Measurements from ENCODE around the gene KRTAP10-7. TPM values are rescaled to one million over a fixed set of nuclear protein-coding genes. Genes with fewer than 3 reads are reported as not detected.

The KRTAP10-7 gene
- total RNA-seq, 1 donor from 2014 or later: not detected

DNA sequence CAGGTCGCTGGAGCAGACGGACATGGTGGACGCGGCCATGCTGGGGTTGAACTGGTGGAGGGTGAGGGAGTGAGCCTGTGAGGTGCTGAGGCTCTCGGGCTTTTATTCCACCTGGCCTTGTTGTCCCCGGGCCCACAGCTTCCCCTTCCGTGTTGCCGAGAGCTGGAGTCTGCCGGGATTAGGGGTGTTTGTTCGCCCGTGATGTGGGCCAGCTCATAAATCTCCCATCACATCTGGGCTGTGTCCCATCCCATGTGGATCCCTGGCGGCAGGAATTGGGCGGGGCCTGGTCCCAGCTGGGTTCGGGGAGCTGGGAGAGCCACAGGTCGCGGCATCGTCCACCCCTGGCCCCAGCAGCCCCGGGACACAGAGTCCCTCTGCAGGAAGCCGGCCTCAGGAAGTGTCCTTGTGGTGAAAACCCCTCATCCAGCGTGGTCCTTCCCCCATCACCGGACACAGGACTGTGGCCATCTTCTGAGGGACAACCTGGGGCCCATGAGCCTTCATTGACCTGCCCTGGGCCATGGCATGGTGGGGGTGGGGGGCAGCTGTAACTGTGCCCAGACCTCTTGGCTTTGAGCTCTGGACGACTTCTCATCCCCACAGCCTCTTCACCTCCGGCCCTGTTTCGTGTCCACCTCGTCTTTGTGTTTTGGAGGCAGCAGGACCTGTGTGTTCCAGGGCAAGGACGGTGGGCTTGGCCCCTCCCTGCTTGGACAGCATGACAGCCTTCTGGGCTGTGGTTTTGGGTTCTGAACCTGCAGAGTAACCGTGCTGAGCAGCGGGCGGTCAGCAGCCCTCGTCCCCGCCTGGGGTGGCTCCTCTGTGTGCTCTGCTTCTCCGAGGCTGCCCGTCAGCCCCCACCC lies 7.7 kb upstream of the KRTAP10-7 start, which contains the start of gene KRTAP10-6:
Gene KRTAP10-6, minus strand, starts transcription at position 60 of the 866 bp plus-strand sequence. Its CDS starts 21 bp downstream, at position 39.
- intact Hi-C loops (cut with DNase I): no loop called here
- ATAC-seq: peak in 1 of 2 donors; percentile 28
- Histone ChIP-seq H3K9me3 (no peaks in the 10 kb centered on the region), H3K27me3 (ENCODE audit: low read depth) (peaks cover 17% of the 10 kb centered on the region), H3K4me1 (no peaks in the 10 kb centered on the region), H3K4me3 (no peak within 1 kb of the TSS), H3K27ac (no peak within 1 kb of the TSS), H3K36me3 (no peaks in the 10 kb centered on the region)
- TF ChIP-seq, protein P1, sequence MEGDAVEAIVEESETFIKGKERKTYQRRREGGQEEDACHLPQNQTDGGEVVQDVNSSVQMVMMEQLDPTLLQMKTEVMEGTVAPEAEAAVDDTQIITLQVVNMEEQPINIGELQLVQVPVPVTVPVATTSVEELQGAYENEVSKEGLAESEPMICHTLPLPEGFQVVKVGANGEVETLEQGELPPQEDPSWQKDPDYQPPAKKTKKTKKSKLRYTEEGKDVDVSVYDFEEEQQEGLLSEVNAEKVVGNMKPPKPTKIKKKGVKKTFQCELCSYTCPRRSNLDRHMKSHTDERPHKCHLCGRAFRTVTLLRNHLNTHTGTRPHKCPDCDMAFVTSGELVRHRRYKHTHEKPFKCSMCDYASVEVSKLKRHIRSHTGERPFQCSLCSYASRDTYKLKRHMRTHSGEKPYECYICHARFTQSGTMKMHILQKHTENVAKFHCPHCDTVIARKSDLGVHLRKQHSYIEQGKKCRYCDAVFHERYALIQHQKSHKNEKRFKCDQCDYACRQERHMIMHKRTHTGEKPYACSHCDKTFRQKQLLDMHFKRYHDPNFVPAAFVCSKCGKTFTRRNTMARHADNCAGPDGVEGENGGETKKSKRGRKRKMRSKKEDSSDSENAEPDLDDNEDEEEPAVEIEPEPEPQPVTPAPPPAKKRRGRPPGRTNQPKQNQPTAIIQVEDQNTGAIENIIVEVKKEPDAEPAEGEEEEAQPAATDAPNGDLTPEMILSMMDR (IDR thresholded peaks at IDR 0.05): no peak
- no peak for DNase-seq

DNA sequence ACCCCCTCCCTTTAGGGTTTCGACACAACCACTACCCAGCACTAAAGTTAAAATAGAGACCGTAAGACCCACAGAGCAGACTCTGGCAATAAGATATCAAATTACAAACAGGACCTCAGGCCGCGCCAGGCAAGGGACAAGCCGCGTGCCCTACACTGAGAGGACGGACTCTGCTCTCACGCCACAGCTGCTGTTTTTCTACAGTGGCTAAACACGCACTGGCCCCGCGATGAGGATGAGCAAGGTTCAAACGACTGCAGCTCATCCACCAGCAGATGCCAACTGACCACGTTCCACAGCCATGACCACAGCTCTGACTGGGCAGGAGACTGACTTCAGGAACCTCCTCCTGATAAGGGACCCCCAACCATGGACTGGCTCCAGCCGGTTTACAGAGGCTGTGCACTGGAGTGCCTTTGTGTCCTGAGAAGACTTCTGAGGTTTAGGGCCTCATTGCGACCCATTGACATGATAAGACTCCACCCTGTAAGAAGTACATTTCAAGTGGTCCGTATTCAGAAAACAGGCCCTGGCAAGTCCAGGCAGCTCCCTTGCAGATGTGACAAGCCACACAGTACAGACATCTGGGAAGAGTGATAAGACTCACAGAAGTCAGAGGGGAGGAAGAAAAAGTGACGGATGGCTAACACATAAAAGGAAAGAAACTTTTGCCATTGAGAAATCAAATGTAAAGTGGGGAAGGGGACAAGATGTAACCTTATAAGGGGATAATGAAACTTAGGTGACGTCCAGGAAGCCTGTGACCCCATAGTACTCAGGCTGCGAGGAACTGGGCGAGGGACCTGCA lies 6.6 kb upstream of the KRTAP10-7 start:
- intact Hi-C loops (cut with DNase I): no loop called here
- ATAC-seq (no peak), DNase-seq (no peak)
- Histone ChIP-seq H3K27ac (no peak overlapping the region), H3K4me3 (no peak overlapping the region), H3K36me3 (no peaks in the 10 kb centered on the region), H3K9me3 (no peaks in the 10 kb centered on the region), H3K27me3 (ENCODE audit: low read depth) (peaks cover 21% of the 10 kb centered on the region), H3K4me1 (no peaks in the 10 kb centered on the region)
- TF ChIP-seq, protein P1 (IDR thresholded peaks at IDR 0.05): no peak

- H3K36me3 ChIP-seq: no peaks in the 10 kb centered on the region
- DNase-seq (no peak), ATAC-seq (no peak)
- peaks cover 17% of the 10 kb centered on the region for H3K27me3 ChIP-seq (ENCODE audit: low read depth)
- intact Hi-C loops (cut with DNase I): no loop called here
- H3K27ac ChIP-seq: no peak overlapping the region
- TF ChIP-seq, protein P1 (IDR thresholded peaks at IDR 0.05): no peak
- no peak overlapping the region for H3K4me3 ChIP-seq
- H3K9me3 ChIP-seq: no peaks in the 10 kb centered on the region
- no peaks in the 10 kb centered on the region for H3K4me1 ChIP-seq
Observed at GRCh38 chr21:44594406-44594916, 5.9 kb upstream of the KRTAP10-7 start.

DNA sequence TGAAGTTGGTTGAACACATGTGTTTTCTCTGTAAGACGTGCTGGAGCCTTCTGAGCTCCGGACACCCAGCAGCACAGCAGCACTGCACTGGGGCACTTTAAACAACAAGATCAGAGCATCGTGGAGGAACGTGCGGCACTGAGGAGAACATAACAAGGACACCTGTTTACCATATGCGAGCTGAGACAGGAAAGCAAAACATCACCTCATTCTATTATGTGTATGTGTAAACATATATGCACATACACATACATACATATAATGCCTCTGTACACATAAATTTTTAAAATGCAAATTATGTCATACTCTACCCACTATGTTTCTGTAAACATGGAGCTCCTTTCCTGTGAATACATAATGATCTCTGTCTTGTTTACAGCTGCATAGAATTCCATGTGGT lies 4.9 kb upstream of the KRTAP10-7 start:
- H3K36me3 ChIP-seq: no peaks in the 10 kb centered on the region
- intact Hi-C loops (cut with DNase I): no loop called here
- ATAC-seq: no peak
- H3K27me3 ChIP-seq (ENCODE audit: low read depth): peaks cover 13% of the 10 kb centered on the region
- TF ChIP-seq, protein P1 (IDR thresholded peaks at IDR 0.05): no peak
- H3K27ac ChIP-seq: no peak overlapping the region
- H3K4me1 ChIP-seq: no peaks in the 10 kb centered on the region
- DNase-seq: no peak
- H3K9me3 ChIP-seq: no peaks in the 10 kb centered on the region
- H3K4me3 ChIP-seq: no peak overlapping the region

GRCh38 chr21:44596068-44596725 lies 4.2 kb upstream of the KRTAP10-7 start:
- ATAC-seq (no peak), DNase-seq (no peak)
- Histone ChIP-seq H3K27ac (no peak overlapping the region), H3K36me3 (no peaks in the 10 kb centered on the region), H3K4me1 (no peaks in the 10 kb centered on the region), H3K4me3 (no peak overlapping the region), H3K9me3 (no peaks in the 10 kb centered on the region), H3K27me3 (ENCODE audit: low read depth) (peaks cover 13% of the 10 kb centered on the region)
- TF ChIP-seq, protein P1 (IDR thresholded peaks at IDR 0.05): no peak
- intact Hi-C loops (cut with DNase I): no loop called here

Measured in lower lobe of right lung (tissue), 2 donors.